RWPE2 (cell line): ENCODE results near the gene OR2V1.
"Not testable (repeated sequence)": the region's sequence is repeated elsewhere in the genome, so short reads cannot be mapped to it uniquely, and the experiment has no call there.

Experiments used
- ATAC-seq: fragments of 200-7000 bp; cut with Tn5 transposase; 3 replicates; pipeline ENCODE4 v1.9.1; 2021; ENCODE audit warnings: low read depth
- DNase-seq: peaks from one replicate; pipeline ENCODE4 v3.0.0-alpha.2; 2020; ENCODE audit warnings: low spot score
- H3K27ac ChIP-seq: fragments of 450-650 bp; 2 replicates; pipeline ENCODE4 v1.5.1; 2017; ENCODE audit warnings: mild to moderate bottlenecking; ENCODE audit not compliant: poor library complexity, severe bottlenecking
- H3K27me3 ChIP-seq: fragments of 250-450 bp; sonication (Bioruptor Pico); 2 replicates; pipeline ENCODE4 v1.5.1; 2021; ENCODE audit warnings: mild to moderate bottlenecking, moderate library complexity; ENCODE audit not compliant: insufficient read depth, poor library complexity, severe bottlenecking
- H3K36me3 ChIP-seq: fragments of 250-450 bp; sonication (Bioruptor Pico); 2 replicates; pipeline ENCODE4 v1.5.1; 2020; ENCODE audit warnings: low read depth, mild to moderate bottlenecking, moderate library complexity
- H3K4me1 ChIP-seq: fragments of 250-450 bp; sonication (Bioruptor Pico); 2 replicates; pipeline ENCODE4 v1.5.1; 2021; ENCODE audit warnings: mild to moderate bottlenecking, moderate library complexity; ENCODE audit not compliant: insufficient read depth, poor library complexity, severe bottlenecking
- H3K4me3 ChIP-seq: fragments of 250-450 bp; sonication (Bioruptor Pico); 2 replicates; pipeline ENCODE4 v1.5.1; 2021; ENCODE audit warnings: mild to moderate bottlenecking, moderate library complexity; ENCODE audit not compliant: severe bottlenecking
- H3K9me3 ChIP-seq: fragments of 250-450 bp; sonication (Bioruptor Pico); 2 replicates; pipeline ENCODE4 v1.5.1; 2021; ENCODE audit warnings: mild to moderate bottlenecking, moderate library complexity; ENCODE audit not compliant: severe bottlenecking
- CTCF ChIP-seq: fragments of 450-650 bp; IDR thresholded peaks from one replicate; pipeline ENCODE4 v1.5.1; 2017; ENCODE audit warnings: mild to moderate bottlenecking, moderate library complexity; ENCODE audit not compliant: poor library complexity, severe bottlenecking

OR2V1 gene

DNA sequence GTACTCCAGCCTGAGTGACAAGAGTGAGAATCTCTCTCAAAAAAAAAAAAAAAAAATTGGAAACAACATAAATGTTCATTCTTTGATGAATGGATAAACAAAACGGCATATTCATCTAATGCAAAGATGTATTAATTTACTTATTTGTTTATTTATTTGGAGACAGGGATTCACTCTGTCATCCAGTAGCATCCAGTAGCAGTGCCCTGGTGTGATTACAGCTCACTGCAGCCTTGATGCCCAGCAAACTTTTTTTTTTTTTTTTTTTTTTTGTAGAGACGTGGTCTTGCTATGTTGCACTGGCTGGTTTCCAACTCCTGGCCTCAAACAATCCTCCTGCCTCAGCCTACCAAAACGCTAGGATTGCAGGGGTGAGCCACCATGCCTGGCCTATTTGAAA is 40.8 kb upstream of the OR2V1 start:
- no peaks in the 10 kb centered on the region for H3K36me3 ChIP-seq
- no peak for TF ChIP-seq CTCF
- no peaks in the 10 kb centered on the region for H3K27me3 ChIP-seq
- no peak overlapping the region for H3K4me3 ChIP-seq
- ATAC-seq (no peak), DNase-seq (no peak)
- H3K4me1 ChIP-seq = peaks cover 10% of the 10 kb centered on the region
- H3K27ac ChIP-seq = no peak overlapping the region
- no peaks in the 10 kb centered on the region for H3K9me3 ChIP-seq

GRCh38 chr5:181170996-181171395 is 40.0 kb upstream of the OR2V1 start:
- Histone ChIP-seq H3K27me3 (no peaks in the 10 kb centered on the region), H3K36me3 (no peaks in the 10 kb centered on the region), H3K9me3 (no peaks in the 10 kb centered on the region), H3K27ac (no peak overlapping the region), H3K4me3 (no peak overlapping the region), H3K4me1 (peaks cover 10% of the 10 kb centered on the region)
- no peak for DNase-seq
- no peak for TF ChIP-seq CTCF
- ATAC-seq = no peak

DNA sequence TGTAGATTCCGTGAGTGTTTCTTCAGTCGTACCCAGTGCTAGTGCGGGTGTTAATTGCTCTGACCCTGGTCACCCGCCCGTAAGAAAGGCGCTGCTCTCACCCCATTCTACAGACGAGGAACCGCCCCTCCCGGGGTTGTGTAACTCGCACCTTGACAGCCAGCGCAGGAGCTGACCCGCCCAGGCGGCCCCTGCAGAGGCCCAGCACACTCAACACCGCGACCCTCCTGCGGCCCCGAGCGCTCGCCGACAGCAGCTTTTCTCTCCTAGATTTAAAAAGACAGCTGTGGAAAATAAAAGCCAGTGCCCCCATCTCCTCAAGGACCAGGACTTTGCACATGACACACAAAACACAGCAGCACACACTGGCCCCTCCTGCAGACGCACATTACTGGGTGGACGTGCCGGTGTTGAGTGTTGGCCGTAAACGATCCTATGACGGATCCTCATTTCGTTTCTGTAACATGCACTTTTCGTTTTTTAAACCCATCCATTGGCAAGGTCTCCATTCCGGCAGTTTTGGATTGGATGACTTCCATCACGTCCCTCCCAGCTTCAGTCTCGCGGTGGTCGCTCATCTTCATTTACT is 39.4 kb upstream of the OR2V1 start:
- Histone ChIP-seq H3K27ac (no peak overlapping the region), H3K27me3 (no peaks in the 10 kb centered on the region), H3K9me3 (no peaks in the 10 kb centered on the region), H3K4me1 (peaks cover 10% of the 10 kb centered on the region), H3K36me3 (no peaks in the 10 kb centered on the region), H3K4me3 (no peak overlapping the region)
- ATAC-seq = no peak
- TF ChIP-seq CTCF = no peak
- no peak for DNase-seq

GRCh38 chr5:181169459-181170236 is 38.7 kb upstream of the OR2V1 start:
- H3K4me3 ChIP-seq = peak overlapping the region; percentile 9
- H3K4me1 ChIP-seq = peaks cover 10% of the 10 kb centered on the region
- H3K9me3 ChIP-seq, DNase-seq, H3K36me3 ChIP-seq, H3K27me3 ChIP-seq, H3K27ac ChIP-seq: not testable (repeated sequence)
- peak; percentile 12; the same call in 1 of the 3 replicates for ATAC-seq

GRCh38 chr5:181168595-181169118 is 37.7 kb upstream of the OR2V1 start:
- Histone ChIP-seq H3K36me3 (no peaks in the 10 kb centered on the region), H3K4me1 (peaks cover 10% of the 10 kb centered on the region), H3K9me3 (no peaks in the 10 kb centered on the region), H3K27ac (no peak overlapping the region), H3K4me3 (no peak overlapping the region), H3K27me3 (no peaks in the 10 kb centered on the region)
- ATAC-seq (no peak), DNase-seq (no peak)
- TF ChIP-seq CTCF = no peak
